Head of caudate nucleus (tissue), 42 donors: ENCODE data around the gene ELK3.

Experiments used
- DNase-seq, 42 donors: peaks; one replicate each; pipeline versions ENCODE4 v3.0.0 to v3.0.0-alpha.2; 2020 to 2021; ENCODE audit warnings: mixed read lengths in 7 of 42
- intact Hi-C: fragments of 100-400 bp; cut with DNase I; formaldehyde crosslinking; loops from one replicate; pipeline ENCODE4 v1.15.0; 2022

ELK3 gene

DNA sequence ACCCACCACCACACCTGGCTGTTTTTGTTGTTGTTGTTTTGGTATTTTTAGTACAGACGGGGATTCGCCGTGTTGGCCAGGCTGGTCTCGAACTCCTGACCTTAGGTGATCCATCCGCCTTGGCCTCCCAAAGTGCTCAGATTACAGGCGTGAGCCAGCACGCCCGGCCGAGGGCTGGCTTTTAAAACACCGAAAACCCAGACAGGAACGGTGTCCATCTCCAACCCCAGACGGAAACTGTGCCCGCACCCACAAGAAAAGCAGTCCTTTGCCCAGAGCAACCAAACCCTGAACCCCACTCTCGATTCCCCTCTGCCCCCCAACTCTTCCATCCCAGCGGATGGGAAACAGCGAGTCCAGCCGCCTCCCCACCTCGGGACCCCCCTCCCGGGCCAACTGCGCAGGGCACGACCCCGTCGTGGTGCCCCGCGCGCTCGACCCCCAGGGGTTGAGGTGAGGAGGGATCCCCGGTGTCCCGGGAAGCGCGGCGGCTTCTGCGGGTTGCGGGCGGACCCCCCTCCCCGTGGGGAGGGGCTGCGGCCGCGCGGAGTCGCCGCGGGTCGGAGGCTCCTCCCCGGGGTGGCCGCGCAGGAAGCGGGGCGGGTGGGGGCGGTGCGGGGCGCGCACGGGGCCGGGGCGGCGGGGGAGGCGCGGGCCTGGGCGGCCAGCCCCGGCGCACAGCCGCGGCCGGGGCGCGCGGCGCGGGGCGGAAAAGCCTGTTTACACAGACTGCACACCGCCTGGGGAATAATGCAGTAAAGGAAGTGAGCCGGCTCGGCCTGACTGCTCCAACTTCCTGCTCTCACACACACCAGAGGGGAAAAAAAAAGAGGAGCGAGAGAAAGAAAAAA lies at the start of gene ELK3:
Gene ELK3 (plus strand): TSS at position 651 of the 851 bp plus-strand sequence.
- DNase-seq: peak in 29 of 42 donors; percentile 19 to 68 (median 39)
- intact Hi-C loops: no loop called here

- intact Hi-C loops: no loop called here
- DNase-seq: no peak
Measured at GRCh38 chr12:96146747-96147146, 47.4 kb upstream of the ELK3 start.

- intact Hi-C loops: no loop called here
- DNase-seq: no peak
Measured at GRCh38 chr12:96150442-96150841, 43.7 kb upstream of the ELK3 start.

GRCh38 chr12:96152164-96152563 lies 42.0 kb upstream of the ELK3 start:
- DNase-seq: no peak
- intact Hi-C loops: no loop called here

DNA sequence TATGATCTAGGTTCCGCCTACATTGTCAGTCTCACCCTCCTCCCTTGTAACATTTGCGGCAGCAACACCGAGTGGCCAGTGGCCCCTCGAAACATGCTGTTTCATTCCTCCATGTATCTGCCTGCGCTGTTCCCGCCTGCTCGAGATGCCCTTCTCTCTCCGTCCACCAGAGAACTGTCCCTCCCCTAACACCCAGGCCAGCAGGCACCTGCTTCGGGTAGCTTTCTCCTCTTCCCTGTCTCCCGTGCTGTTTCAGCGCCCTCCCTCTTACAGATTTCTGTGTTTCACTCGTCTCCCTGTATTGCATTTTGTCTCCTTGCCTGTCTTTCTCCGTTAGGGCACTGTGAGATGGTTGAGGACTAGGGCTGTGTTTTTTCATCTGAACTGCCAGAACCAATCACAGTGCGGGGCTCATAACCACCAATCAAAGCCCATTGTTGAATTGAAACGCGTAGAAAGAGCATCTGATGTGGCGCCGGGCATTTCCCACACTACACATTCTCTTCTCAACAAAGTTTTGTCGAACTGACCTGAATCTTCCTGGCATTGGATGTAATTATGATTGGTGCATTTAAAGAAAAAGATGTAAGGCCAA lies 40.9 kb upstream of the ELK3 start:
- no peak for DNase-seq
- intact Hi-C loops: no loop called here

- no peak for DNase-seq
- intact Hi-C loops: no loop called here
Measured at GRCh38 chr12:96155181-96155580, 39.0 kb upstream of the ELK3 start.

- DNase-seq: no peak
- intact Hi-C loops: no loop called here
Measured at GRCh38 chr12:96155781-96156180, 38.4 kb upstream of the ELK3 start.

GRCh38 chr12:96156211-96156610 lies 38.0 kb upstream of the ELK3 start:
- intact Hi-C loops: no loop called here
- no peak for DNase-seq

DNA sequence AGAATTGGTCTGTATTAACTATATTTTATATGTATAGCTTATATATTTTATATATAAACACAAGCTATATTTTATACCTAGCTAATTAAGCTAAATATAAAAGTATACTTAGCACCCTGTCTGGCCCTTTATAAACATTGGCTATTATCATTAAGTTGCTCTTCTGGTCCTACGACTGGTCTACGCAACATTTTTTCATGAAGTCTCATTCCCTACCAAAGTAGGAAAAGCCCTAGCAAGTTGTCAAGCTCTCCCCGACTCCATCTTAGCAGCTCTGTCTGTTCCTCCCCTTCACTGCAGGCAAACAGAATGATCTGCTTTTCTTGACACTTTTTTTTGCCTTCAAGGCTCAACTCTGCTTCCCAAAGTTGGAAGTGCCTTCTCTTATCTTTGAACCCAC lies 36.7 kb upstream of the ELK3 start:
- intact Hi-C loops: no loop called here
- DNase-seq: no peak

GRCh38 chr12:96164951-96165811 lies 29.0 kb upstream of the ELK3 start:
- intact Hi-C loops: no loop called here
- no peak for DNase-seq

DNA sequence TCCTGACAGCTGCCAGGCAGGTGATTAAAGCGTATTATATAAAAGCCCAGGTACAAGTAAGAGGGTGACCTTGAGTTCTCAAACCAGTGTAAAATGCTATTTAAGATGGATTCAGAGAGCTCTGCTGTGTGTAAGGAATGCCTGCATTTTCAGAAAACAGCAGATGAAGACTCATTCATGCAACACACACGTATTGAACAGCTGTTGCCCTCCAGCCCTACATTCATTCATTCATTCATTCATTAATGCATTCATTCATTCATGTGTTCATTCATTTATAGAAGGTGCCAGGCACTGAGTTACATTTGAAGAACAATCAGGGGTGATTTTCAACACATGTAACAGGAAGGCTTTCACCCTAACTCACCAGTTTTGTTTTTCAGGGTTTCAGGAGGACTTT lies 27.4 kb upstream of the ELK3 start:
- no peak for DNase-seq
- intact Hi-C loops: no loop called here

DNA sequence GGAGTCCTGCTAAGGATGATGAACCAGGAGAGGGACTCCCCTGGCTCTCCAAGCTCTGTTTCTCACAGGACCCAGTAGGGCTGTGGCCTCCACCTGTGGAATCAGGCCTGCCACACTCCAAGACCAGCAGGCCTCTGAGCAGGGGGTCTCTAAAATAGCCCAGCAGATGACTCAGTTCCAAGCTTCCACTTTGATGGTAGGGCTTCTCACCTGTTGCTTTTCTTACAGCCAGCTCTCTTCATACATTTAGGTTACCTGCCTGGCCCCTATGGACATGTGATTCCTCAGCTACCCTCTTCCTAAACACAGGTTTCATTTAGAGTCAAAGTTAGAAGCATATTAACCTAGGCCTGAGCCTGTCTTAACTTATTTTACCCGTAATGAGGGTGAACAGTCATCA lies 26.7 kb upstream of the ELK3 start:
- no peak for DNase-seq
- intact Hi-C loops: no loop called here

GRCh38 chr12:96170328-96170727 lies 23.8 kb upstream of the ELK3 start:
- peak in 1 of 42 donors; percentile 13 for DNase-seq
- intact Hi-C loops: no loop called here

GRCh38 chr12:96170762-96171161 lies 23.4 kb upstream of the ELK3 start:
- intact Hi-C loops: no loop called here
- DNase-seq: no peak

DNA sequence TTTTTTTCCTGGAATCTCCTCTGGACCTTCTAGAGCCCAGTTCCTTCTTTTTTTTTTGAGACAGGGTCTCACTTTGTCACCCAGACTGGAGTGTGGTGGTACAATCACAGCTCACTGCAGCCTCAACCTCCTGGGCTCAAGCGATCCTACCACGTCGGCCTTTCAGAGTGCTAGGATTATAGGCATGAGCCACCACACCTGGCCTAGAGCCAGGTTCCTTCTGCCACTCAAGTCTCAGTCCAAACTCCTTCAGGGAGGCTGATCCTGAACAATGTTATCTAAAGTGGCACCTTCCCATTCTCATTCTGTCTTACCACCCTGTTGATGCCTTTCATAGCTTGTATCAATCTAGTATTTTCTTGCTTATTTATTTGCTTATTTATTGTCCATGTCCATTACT lies 22.3 kb upstream of the ELK3 start:
- intact Hi-C loops: no loop called here
- no peak for DNase-seq

GRCh38 chr12:96172981-96173380 lies 21.2 kb upstream of the ELK3 start:
- intact Hi-C loops: no loop called here
- no peak for DNase-seq

- intact Hi-C loops: no loop called here
- DNase-seq: no peak
Measured at GRCh38 chr12:96176575-96176974, 17.6 kb upstream of the ELK3 start.

DNA sequence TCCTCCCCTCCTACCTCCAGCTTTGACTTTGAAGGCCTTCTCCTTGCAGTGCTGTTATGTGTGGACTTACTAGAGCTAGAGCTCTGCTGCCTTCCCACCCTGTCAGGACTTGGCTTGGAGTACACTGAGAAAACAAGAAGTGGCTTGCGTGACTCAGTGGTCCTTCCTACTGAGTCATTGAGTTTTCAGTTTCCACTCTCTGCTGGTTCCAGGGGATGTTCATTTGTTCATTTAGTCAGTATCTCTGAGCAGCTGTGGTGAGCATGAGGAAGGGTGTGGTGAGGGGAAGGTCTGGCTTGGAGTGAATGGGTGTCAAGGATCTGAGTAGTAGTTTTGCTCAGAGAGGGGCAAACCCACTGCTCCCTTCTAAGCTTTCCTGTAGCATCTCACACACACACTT lies 17.2 kb upstream of the ELK3 start:
- DNase-seq: no peak
- intact Hi-C loops: no loop called here

- intact Hi-C loops: no loop called here
- no peak for DNase-seq
Measured at GRCh38 chr12:96183734-96184370, 10.3 kb upstream of the ELK3 start.

DNA sequence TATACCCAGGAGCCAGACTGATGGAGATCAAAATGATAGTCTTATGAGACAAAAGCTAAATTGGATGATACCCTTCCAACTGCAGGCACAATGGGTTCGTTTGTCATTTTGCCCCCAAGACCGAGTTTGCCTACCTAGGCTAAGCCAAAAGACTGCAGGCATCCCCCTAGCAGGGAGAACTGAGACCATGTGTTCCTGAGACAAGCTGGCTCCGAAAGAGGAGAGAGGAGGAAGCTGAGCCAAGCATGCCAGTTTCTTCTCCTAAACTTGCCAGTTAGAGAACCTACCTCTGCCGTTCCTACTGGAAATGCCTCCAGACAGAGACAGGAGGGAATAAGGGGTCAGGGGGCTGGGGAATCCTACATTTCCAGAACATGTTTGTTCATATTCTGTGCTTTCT lies 8.3 kb upstream of the ELK3 start:
- intact Hi-C loops: no loop called here
- DNase-seq: no peak
